ENCODE data around the gene ST8SIA6.

ST8SIA6 gene

DNA sequence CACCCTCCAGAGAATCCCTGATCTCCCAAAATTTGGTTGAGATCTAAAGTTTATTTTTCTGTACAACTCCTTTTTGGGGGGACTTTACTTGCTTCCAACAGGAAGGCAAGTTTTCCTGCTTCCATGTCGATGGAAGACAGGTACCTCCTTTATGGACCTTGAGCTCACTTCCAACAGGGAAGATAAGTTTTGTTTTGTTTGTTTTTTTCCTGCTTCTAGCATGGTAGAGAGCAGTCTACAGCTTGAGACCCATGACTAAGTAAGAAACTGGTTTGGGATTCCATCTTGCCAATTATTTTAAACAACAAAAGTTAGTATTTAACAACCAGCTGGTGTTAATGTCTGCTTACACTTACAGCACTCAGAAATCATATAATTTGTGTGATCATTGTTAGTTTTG, 74.4 kb downstream of the ST8SIA6 start:
- H3K36me3 ChIP-seq (ENCODE audit: control insufficient read depth in 2 of 2, insufficient read depth in 1 of 2, low read length in 2 of 2): no peaks in the 10 kb centered on the region
- no peak overlapping the region for H3K4me3 ChIP-seq (ENCODE audit: low read depth, low read length)
- H3K27ac ChIP-seq (ENCODE audit: extremely low read depth, low read depth, low read length): no peak overlapping the region
- no peaks in the 10 kb centered on the region for H3K9me3 ChIP-seq (ENCODE audit: control insufficient read depth, insufficient read depth, low read depth, low read length)
- ChIA-PET POLR2A (no interaction called here), CTCF (interaction anchor here (1.1 to 1.4 kb wide), 2 partner anchors 9 to 50 kb away, joined by 4 read pairs; no protein-coding TSS in a partner anchor)
- TF ChIP-seq WT1 (tag by site-specific recombination; IDR thresholded peaks at IDR 0.05): no peak
- H3K4me1 ChIP-seq (ENCODE audit: control insufficient read depth, insufficient read depth, low read length): no peaks in the 10 kb centered on the region

DNA sequence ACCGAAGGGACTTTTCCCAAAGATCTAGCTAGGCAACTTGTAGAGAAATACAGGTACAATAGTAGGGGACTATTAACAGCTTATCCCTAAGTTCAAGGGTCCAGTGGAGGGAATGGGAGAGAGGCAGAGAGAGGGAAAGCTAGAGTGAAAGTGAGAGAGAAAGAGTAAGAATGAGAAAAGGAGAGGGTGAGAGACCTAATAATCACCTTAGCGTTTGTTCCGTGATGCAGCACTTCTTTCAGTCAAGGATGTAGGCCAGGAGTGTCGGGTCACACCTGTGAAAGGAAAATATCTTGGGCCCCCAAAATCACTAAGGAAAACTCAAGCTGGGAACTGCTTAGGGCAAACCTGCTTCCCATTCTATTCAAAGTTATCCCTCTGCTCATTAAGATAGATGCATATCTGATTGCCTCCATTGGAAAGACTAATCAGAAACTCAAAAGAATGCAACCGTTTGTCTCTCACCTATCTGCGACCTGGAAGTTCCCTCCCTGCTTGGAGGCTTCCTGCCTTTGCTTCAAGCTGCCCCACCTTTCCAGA, 75.2 kb downstream of the ST8SIA6 start:
- CTCF ChIA-PET: interaction anchor here (0.6 to 1.4 kb wide), 3 partner anchors 9 to 50 kb away, joined by 3 to 4 read pairs (median 4); no protein-coding TSS in a partner anchor

DNA sequence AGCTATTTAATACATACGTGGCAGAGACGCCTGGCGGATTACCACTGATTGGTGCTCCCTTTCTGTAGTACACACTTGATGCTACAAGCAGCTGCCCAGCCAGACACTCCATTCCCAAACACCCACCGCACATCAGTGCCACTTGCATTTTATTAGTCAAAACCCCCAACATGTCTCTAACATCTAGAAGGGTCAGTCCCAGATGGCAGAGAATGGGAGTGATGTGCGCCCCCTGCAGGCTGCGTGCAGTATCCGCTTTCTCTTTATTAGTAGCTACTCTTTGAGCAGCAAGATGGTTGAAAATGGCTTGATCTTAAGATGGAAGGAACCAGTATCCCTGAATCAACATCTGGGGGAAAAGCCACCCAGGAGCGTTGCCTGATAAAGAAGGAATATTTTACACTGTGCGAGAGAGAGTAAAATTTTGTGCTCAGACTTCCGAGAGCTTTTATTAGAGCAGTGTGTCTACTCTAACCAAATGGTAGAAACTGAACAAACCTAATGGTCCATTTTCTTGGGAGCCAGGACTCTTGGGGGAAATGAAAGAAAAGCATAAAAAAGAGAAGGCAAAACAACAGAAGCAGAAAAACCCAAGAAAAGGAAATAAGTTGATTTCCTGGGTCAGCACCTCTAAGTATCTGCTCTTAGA, 78.3 kb downstream of the ST8SIA6 start:
- TF ChIP-seq SCRT2 (tag by site-specific recombination; IDR thresholded peaks at IDR 0.05) (peak; percentile 76; the same call in 1 of the 2 replicates), ZNF677 (tag by site-specific recombination; IDR thresholded peaks at IDR 0.05) (no peak)
- H3K4me3 ChIP-seq (ENCODE audit: low read depth, low read length): no peak overlapping the region
- ChIA-PET POLR2A (no interaction called here), CTCF (interaction anchor here (0.6 to 3.6 kb wide), 26 partner anchors 9 to 1168 kb away, joined by 3 to 34 read pairs (median 4); no protein-coding TSS in a partner anchor)
- no peaks in the 10 kb centered on the region for H3K9me3 ChIP-seq (ENCODE audit: control insufficient read depth, insufficient read depth, low read depth, low read length)
- H3K36me3 ChIP-seq (ENCODE audit: control insufficient read depth in 2 of 2, insufficient read depth in 1 of 2, low read length in 2 of 2): no peaks in the 10 kb centered on the region
- no peaks in the 10 kb centered on the region for H3K4me1 ChIP-seq (ENCODE audit: control insufficient read depth, insufficient read depth, low read length)
- H3K27ac ChIP-seq (ENCODE audit: extremely low read depth, low read depth, low read length): no peak overlapping the region

More for the DNA sequence above, 75.2 kb downstream of the ST8SIA6 start:
- POLR2A ChIA-PET: no interaction called here
- TF ChIP-seq PRDM1 (tag by site-specific recombination; IDR thresholded peaks at IDR 0.05) (peak; percentile 73), KLF9 (tag by site-specific recombination; IDR thresholded peaks at IDR 0.05; ENCODE audit: low read depth) (no peak), ZBTB20 (tag by site-specific recombination; IDR thresholded peaks at IDR 0.05) (no peak)
- Histone ChIP-seq H3K4me3 (ENCODE audit: low read depth, low read length) (no peak overlapping the region), H3K4me1 (ENCODE audit: control insufficient read depth, insufficient read depth, low read length) (no peaks in the 10 kb centered on the region), H3K9me3 (ENCODE audit: control insufficient read depth, insufficient read depth, low read depth, low read length) (no peaks in the 10 kb centered on the region), H3K27ac (ENCODE audit: extremely low read depth, low read depth, low read length) (no peak overlapping the region), H3K36me3 (ENCODE audit: control insufficient read depth in 2 of 2, insufficient read depth in 1 of 2, low read length in 2 of 2) (no peaks in the 10 kb centered on the region)

DNA sequence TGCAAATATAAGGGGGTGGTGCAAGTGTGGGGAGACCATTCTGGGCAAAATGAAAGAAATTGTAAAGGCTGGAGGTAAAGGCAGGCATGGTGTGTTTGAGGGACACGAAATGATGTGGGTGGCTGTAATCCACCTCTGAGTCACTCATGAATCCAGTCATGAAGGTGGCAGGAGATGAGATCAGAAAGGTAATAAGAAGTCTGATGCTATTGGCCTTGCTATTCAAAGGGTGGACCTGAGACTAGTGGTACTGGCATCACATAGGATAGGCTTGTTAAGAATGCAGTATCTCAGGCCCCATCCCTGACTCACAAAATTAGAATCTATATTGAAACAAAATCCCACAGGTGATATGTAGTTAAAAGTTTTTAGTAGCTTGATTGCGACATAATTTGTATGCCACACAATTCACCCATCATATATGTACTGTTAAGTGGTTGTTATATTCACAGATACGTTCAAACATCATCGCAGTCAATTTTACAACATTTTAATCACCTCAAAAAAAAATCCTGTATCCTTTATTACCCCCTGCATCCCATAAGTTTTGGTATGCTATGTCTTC, 85.6 kb downstream of the ST8SIA6 start:
- Histone ChIP-seq H3K36me3 (ENCODE audit: control insufficient read depth in 2 of 2, insufficient read depth in 1 of 2, low read length in 2 of 2) (no peaks in the 10 kb centered on the region), H3K27ac (ENCODE audit: extremely low read depth, low read depth, low read length) (no peak overlapping the region), H3K9me3 (ENCODE audit: control insufficient read depth, insufficient read depth, low read depth, low read length) (no peaks in the 10 kb centered on the region), H3K4me1 (ENCODE audit: control insufficient read depth, insufficient read depth, low read length) (no peaks in the 10 kb centered on the region), H3K4me3 (ENCODE audit: low read depth, low read length) (no peak overlapping the region)
- POLR2A ChIA-PET: no interaction called here
- CTCF ChIA-PET: interaction anchor here (0.6 kb wide), 1 partner anchor 526 kb away, joined by 3 read pairs; no protein-coding TSS in a partner anchor
- TF ChIP-seq, protein P1, sequence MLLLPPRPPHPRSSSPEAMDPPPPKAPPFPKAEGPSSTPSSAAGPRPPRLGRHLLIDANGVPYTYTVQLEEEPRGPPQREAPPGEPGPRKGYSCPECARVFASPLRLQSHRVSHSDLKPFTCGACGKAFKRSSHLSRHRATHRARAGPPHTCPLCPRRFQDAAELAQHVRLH (tag by site-specific recombination; IDR thresholded peaks at IDR 0.05): no peak

DNA sequence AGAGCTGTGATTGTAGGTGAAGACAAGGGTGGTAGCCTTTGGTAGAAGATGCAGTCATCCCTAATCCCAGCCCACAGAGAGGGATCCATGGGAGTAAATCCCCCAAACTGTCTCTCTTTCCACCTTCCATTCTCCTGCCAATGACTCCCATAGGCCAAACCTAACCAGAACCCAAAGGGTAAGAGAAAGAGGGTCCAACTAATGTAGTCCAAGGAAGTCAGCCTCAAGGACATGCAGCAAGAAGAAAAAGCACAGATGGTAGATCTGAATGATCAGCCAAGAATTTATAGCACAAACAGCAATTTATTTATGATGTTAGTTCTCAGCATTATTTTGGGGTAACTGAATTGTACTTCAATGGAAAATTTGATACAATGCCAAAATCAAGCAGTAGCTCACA, 87.7 kb downstream of the ST8SIA6 start:
- CTCF ChIA-PET: interaction anchor here (2.9 kb wide), 1 partner anchor 9 kb away, joined by 18 read pairs; no protein-coding TSS in a partner anchor
- POLR2A ChIA-PET: no interaction called here

DNA sequence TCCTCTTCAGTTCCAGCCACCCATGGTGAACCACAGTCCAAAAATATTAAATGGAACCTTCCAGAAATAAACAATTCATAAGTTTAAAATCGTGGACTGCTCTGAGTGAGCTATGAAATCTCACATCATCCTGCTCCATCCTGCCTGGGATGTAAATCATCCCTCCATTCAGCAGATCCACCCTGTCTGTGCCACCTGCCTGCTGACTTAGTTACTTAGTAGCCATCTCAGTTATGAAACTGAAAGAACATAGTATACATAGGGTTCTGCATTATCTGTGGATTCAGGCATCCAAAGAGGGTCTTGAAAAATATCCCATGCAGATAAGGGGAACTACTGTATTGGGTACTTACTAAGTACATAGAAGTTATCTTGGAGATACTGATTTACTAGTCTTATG, 89.0 kb downstream of the ST8SIA6 start:
- Histone ChIP-seq H3K9me3 (ENCODE audit: control insufficient read depth, insufficient read depth, low read depth, low read length) (no peaks in the 10 kb centered on the region), H3K36me3 (ENCODE audit: control insufficient read depth in 2 of 2, insufficient read depth in 1 of 2, low read length in 2 of 2) (no peaks in the 10 kb centered on the region), H3K27ac (ENCODE audit: extremely low read depth, low read depth, low read length) (no peak overlapping the region), H3K4me3 (ENCODE audit: low read depth, low read length) (no peak overlapping the region), H3K4me1 (ENCODE audit: control insufficient read depth, insufficient read depth, low read length) (no peaks in the 10 kb centered on the region)
- ChIA-PET CTCF (interaction anchor here (2.9 to 4.1 kb wide), 2 partner anchors 10 kb away, joined by 18 to 34 read pairs; no protein-coding TSS in a partner anchor), POLR2A (no interaction called here)
- TF ChIP-seq ZNF37A (tag by site-specific recombination; IDR thresholded peaks at IDR 0.05) (no peak), ZNF626 (tag by site-specific recombination; IDR thresholded peaks at IDR 0.05) (no peak), ZNF155 (tag by site-specific recombination; IDR thresholded peaks at IDR 0.05) (no peak), PRDM1 (tag by site-specific recombination; IDR thresholded peaks at IDR 0.05) (no peak)

More for the DNA sequence above, 87.7 kb downstream of the ST8SIA6 start:
- Histone ChIP-seq H3K4me3 (ENCODE audit: low read depth, low read length) (no peak overlapping the region), H3K36me3 (ENCODE audit: control insufficient read depth in 2 of 2, insufficient read depth in 1 of 2, low read length in 2 of 2) (no peaks in the 10 kb centered on the region), H3K9me3 (ENCODE audit: control insufficient read depth, insufficient read depth, low read depth, low read length) (no peaks in the 10 kb centered on the region), H3K27ac (ENCODE audit: extremely low read depth, low read depth, low read length) (no peak overlapping the region), H3K4me1 (ENCODE audit: control insufficient read depth, insufficient read depth, low read length) (no peaks in the 10 kb centered on the region)
- peak; percentile 95 for TF ChIP-seq ZNF133 (tag by site-specific recombination; IDR thresholded peaks at IDR 0.05)
- no peak for TF ChIP-seq PRDM1 (tag by site-specific recombination; IDR thresholded peaks at IDR 0.05)

Data from HEK293 (cell line).